ENCODE results near the gene TTC28. TPM values are rescaled to one million over a fixed set of nuclear protein-coding genes. Genes with fewer than 3 reads are reported as not detected.

Gene TTC28
- total and polyA plus RNA-seq, 7 donors, result 0.23 to 102 (median 46.1) TPM

DNA sequence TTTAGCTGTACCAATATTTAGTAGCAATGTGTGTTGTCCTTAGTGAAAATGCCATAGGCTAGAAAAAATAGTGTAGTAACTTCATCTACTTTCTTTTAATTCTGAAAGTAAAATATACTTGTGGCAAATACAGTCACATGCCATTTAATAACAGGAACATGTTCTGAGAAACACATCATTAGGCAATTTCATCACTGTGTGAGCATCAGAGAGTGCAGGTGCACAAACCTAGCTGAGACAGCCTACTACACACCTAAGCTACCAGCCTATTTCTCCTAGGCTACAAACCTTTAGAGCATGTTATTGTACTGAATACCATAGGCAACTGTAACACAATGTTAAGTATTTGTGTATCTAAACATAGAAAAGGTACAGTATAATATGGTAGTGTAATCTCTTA lies 633.5 kb downstream of the TTC28 start:
- Histone ChIP-seq H3K27me3 (no peaks in the 10 kb centered on the region), H3K36me3 (no peaks in the 10 kb centered on the region), H3K4me1 (peaks cover 0 to 11% (median 4%) of the 10 kb centered on the region in 4 donors), H3K9me3 (no peaks in the 10 kb centered on the region), H3K4me3 (no peak overlapping the region), H3K27ac (no peak overlapping the region)
- no peak for DNase-seq
- TF ChIP-seq EP300 (IDR thresholded peaks at IDR 0.05) (no peak), POLR2A (IDR thresholded peaks at IDR 0.05) (no peak)
- intact Hi-C loops (cut with DNase I), result no loop called here

DNA sequence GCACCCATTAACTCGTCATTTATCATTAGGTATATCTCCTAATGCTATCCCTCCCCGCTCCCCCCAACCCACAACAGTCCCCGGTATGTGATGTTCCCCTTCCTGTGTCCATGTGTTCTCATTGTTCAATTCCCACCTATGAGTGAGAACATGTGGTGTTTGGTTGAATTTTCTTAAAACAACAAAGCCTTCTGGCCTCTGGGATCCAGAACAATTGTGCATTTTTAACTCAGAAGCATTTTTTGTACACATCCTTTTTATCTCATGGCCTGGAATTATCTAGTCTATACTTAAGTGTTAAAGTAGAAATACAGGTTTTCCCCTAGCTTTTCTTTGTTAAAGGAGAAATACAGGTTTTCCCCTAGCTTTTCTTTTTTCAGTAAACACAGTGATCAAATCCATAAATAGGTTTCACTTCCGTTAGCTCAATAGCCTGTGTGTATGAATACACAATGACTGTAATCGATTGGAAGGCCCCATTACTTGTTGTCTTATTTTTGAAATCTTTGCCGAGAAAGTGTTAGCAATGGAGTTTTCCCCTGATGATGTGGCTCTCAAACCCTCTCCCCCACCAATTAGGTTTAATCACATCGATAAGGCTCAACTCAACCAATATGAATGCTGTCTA lies 635.0 kb downstream of the TTC28 start:
- H3K27ac ChIP-seq, result no peak overlapping the region
- DNase-seq, result no peak
- intact Hi-C loops (cut with DNase I), result no loop called here
- WGBS, 2 donors, result 90 to 93% methylated on average over 7 of the region's 7 CpGs
- no peaks in the 10 kb centered on the region for H3K27me3 ChIP-seq
- no peaks in the 10 kb centered on the region for H3K36me3 ChIP-seq
- TF ChIP-seq POLR2AphosphoS5 (IDR thresholded peaks at IDR 0.05) (no peak), EP300 (IDR thresholded peaks at IDR 0.05) (no peak), POLR2A (IDR thresholded peaks at IDR 0.05) (no peak)
- TF ChIP-seq, protein P1, sequence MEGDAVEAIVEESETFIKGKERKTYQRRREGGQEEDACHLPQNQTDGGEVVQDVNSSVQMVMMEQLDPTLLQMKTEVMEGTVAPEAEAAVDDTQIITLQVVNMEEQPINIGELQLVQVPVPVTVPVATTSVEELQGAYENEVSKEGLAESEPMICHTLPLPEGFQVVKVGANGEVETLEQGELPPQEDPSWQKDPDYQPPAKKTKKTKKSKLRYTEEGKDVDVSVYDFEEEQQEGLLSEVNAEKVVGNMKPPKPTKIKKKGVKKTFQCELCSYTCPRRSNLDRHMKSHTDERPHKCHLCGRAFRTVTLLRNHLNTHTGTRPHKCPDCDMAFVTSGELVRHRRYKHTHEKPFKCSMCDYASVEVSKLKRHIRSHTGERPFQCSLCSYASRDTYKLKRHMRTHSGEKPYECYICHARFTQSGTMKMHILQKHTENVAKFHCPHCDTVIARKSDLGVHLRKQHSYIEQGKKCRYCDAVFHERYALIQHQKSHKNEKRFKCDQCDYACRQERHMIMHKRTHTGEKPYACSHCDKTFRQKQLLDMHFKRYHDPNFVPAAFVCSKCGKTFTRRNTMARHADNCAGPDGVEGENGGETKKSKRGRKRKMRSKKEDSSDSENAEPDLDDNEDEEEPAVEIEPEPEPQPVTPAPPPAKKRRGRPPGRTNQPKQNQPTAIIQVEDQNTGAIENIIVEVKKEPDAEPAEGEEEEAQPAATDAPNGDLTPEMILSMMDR (IDR thresholded peaks at IDR 0.05), result no peak
- no peak overlapping the region for H3K4me3 ChIP-seq
- no peaks in the 10 kb centered on the region for H3K9me3 ChIP-seq
- H3K4me1 ChIP-seq, result peaks cover 0 to 11% (median 4%) of the 10 kb centered on the region in 4 donors

DNA sequence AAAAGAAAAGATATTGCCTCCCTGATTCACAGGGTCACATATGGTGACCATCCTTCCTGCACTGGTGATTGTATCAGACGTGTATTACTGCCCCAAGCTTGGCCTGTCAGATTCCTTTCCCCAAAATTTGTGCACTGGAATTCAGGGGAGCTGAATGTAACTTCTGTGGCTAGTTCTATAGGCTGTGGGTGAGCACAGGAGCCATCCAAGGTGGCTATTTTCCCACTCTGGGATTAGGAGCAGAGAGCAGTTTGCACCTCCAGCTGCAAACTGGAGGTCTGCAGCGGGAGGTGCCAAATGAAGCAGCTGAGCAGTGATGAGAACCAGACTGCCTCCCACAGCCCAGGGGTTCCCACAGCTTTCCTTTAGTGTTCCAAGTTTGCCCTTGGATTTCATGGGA lies 636.4 kb downstream of the TTC28 start:
- no peak for DNase-seq
- no peaks in the 10 kb centered on the region for H3K36me3 ChIP-seq
- no peaks in the 10 kb centered on the region for H3K9me3 ChIP-seq
- WGBS, 2 donors, result 75 to 79% methylated on average over 2 of the region's 2 CpGs
- H3K27me3 ChIP-seq, result no peaks in the 10 kb centered on the region
- H3K4me1 ChIP-seq, result peaks cover 0 to 11% (median 4%) of the 10 kb centered on the region in 4 donors
- peak in 1 of 4 donors; percentile 38 for TF ChIP-seq POLR2AphosphoS5 (IDR thresholded peaks at IDR 0.05)
- TF ChIP-seq, protein P1 (IDR thresholded peaks at IDR 0.05), result no peak
- TF ChIP-seq EP300 (IDR thresholded peaks at IDR 0.05), result no peak
- no peak overlapping the region for H3K27ac ChIP-seq
- intact Hi-C loops (cut with DNase I), result no loop called here
- H3K4me3 ChIP-seq, result no peak overlapping the region

DNA sequence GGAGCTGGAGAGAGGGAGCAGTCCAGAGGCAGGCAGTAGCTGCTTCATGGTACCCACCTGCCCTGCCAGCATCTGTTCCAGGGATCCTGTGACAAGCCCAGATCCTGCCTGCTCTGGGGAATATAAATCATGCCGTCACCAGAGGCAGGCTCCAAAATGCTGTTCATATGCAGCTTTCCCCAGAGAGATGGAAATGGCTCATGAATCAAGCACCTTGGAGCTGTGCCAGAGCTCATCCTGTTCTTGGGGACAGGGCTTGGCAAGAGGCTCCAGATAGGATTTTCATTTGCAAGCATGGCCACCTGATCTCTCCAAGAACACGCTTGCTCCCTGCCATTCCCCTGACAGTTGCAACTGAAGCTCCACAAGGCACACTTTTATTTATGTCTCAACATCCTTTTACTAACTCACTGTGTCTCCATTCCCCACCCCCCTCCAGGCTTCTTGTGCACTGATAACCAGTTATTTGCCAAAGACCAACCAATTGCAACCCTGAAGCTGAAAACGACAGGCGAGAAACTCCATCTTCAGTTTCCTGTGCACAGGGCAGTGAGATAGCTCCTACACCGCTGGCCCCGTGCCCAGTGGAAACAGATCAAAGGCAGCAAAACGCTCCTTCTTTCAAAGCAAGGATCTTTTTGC lies 644.8 kb downstream of the TTC28 start:
- peak overlapping the region; percentile 40 to 57 (median 50) for H3K27ac ChIP-seq

More for the DNA sequence above, 644.8 kb downstream of the TTC28 start:
- H3K4me3 ChIP-seq, result no peak overlapping the region
- 19 to 20% methylated on average over 7 of the region's 7 CpGs for WGBS, 2 donors
- intact Hi-C loops (cut with DNase I), result no loop called here
- TF ChIP-seq POLR2A (IDR thresholded peaks at IDR 0.05), result no peak
- TF ChIP-seq EP300 (IDR thresholded peaks at IDR 0.05), result no peak
- TF ChIP-seq POLR2AphosphoS5 (IDR thresholded peaks at IDR 0.05), result peak in 2 of 4 donors; percentile 50 to 51
- TF ChIP-seq, protein P1 (IDR thresholded peaks at IDR 0.05), result no peak
- H3K9me3 ChIP-seq, result no peaks in the 10 kb centered on the region
- peak; percentile 92 for DNase-seq
- H3K27me3 ChIP-seq, result no peaks in the 10 kb centered on the region
- peaks cover 0 to 36% (median 21%) of the 10 kb centered on the region in 4 donors for H3K4me1 ChIP-seq
- H3K36me3 ChIP-seq, result peaks cover 0 to 2% (median 0%) of the 10 kb centered on the region in 4 donors

Data from sigmoid colon (tissue), 7 donors.